ENCODE measurements around the gene PCDHB1. TPM values are rescaled to one million over a fixed set of nuclear protein-coding genes. Genes with fewer than 3 reads are reported as not detected.
A peak's percentile ranks its signal among the peaks of the same experiment; 100 is the strongest.

The PCDHB1 gene, protein sequence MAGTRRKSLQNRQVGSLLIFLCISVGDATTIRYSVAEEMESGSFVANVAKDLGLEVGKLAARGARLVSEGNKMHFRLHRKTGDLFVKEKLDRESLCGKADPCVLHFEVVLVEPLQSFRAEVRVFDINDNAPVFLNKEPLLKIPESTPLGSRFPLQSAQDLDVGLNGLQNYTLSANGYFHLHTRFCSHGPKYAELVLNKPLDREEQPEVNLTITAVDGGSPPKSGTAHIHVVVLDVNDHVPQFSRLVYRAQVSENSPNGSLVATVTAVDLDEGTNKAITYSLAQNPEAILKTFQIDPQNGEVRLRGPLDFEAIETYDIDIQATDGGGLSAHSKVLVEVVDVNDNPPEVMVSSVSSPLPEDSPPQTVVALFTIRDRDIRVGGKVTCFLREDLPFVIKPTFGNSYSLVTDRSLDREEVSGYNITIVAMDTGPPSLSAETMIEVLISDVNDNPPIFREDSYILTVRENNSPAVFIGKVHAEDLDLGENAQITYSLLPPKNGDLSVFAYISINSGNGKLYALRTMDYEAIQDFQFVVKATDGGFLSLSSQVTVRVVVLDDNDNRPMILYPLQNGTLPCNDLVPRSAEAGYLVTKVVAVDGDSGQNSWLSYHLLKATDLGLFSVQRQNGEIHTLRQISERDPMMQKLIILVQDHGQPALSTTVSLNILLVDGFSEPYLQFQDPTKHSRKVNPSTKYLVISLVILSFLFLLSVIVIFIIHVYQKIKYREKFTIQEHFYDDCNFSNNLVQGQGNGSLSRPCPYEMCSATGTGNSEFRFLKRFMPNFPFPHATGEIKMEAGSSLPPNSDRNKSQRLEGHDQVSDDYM
- total RNA-seq (2021) (0.04 and 0.06 TPM in 2 replicates), Bru-seq, nascent RNA (percentile 15 among the genes with signal in this experiment), BruChase-seq, experiment 1, labeled RNA remaining after a 2-hour chase (percentile 22 among the genes with signal in this experiment), BruChase-seq, experiment 2, labeled RNA remaining after a 6-hour chase (percentile 13 among the genes with signal in this experiment)
- long read RNA-seq, partial matches to known transcripts: 0 of 1 reads
- long read RNA-seq, other reads (novel, unspliced or antisense): 1 of 1 reads

DNA sequence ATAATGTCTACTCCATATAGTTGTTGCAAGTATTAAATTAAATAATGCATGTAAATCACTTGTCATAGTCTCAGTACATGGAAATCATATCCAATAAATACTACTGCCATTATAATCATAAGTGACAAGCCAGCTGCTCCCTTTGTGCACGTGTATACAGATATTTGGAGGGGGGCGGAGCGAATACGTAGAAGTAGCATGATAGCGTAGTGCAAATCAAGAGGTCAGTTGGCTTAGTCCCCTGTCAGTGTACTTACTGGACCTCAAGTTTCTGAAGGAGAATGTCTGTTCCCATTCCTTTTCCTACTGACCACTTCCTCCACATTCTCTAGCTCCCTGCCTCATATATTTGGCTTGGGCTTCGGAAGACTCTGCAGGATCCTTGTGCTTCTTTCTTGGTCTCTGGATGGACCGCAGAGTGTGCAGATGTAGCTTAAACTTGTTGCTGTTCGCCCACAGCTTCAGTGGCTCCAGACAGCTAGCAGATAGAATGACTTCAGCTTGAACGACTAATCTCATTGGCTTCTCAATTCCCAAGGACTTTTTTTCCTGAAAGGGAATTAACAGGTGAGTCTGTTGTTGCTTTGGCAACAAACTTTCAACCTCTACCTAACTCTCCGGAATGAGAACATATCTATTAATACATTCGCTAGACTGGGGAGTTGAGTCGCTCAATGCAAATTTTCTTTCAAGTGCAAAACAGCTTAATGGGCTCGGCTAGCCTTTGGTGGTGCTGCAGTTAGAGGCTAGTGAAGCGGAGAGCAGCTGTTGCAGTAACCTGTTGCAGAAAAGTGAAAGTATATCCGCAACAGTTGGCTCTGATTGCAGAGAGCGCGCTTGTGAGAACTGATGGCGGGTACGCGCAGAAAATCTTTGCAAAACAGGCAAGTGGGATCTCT is at the start of gene PCDHB1:
PCDHB1 (plus strand) TSS at position 753 of the 899 bp plus-strand sequence; CDS start at position 850, 97 bp downstream.
- TF ChIP-seq EZH2 (IDR thresholded peaks at IDR 0.05; ENCODE audit: borderline replicate concordance, low read depth, low read length, poor library complexity, severe bottlenecking): no peak
- TF ChIP-seq, protein P1, sequence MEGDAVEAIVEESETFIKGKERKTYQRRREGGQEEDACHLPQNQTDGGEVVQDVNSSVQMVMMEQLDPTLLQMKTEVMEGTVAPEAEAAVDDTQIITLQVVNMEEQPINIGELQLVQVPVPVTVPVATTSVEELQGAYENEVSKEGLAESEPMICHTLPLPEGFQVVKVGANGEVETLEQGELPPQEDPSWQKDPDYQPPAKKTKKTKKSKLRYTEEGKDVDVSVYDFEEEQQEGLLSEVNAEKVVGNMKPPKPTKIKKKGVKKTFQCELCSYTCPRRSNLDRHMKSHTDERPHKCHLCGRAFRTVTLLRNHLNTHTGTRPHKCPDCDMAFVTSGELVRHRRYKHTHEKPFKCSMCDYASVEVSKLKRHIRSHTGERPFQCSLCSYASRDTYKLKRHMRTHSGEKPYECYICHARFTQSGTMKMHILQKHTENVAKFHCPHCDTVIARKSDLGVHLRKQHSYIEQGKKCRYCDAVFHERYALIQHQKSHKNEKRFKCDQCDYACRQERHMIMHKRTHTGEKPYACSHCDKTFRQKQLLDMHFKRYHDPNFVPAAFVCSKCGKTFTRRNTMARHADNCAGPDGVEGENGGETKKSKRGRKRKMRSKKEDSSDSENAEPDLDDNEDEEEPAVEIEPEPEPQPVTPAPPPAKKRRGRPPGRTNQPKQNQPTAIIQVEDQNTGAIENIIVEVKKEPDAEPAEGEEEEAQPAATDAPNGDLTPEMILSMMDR (conservative IDR thresholded peaks at IDR 0.05; ENCODE audit: low read depth, low read length): no peak
- Histone ChIP-seq H3K36me3 (ENCODE audit: insufficient read depth, low read length, poor library complexity, severe bottlenecking) (no peaks in the 10 kb centered on the region), H3K4me3 (ENCODE audit: low read depth, low read length, poor library complexity, severe bottlenecking) (peak within 1 kb of the TSS; percentile 54), H3K9me3 (ENCODE audit: low read depth, low read length, poor library complexity, severe bottlenecking) (no peaks in the 10 kb centered on the region), H3K27me3 (replicated peaks; ENCODE audit: insufficient read depth, low read depth, low read length, poor library complexity) (peaks cover 4% of the 10 kb centered on the region), H3K4me1 (ENCODE audit: insufficient read depth, low read length, poor library complexity, severe bottlenecking) (no peaks in the 10 kb centered on the region), H3K27ac (ENCODE audit: low read depth, low read length, poor library complexity, severe bottlenecking) (no peak within 1 kb of the TSS)
- POLR2A ChIA-PET (ENCODE audit: low non-redundant PET): interaction anchor here (0.6 kb wide), 1 partner anchor 11 kb away, joined by 4 read pairs; no protein-coding TSS in a partner anchor
- DNase-seq (ENCODE audit: low spot score): peak; percentile 20
- no TSS peak for BruUV-seq (replicated peaks)
- intact Hi-C loops (cut with micrococcal nuclease; ENCODE audit: unreplicated experiment): no loop called here
- CTCF ChIA-PET: interaction anchor here (0.6 to 1.5 kb wide), 4 partner anchors 11 to 182 kb away, joined by 3 to 5 read pairs (median 4); partner anchors contain the start of gene PCDHB2

DNA sequence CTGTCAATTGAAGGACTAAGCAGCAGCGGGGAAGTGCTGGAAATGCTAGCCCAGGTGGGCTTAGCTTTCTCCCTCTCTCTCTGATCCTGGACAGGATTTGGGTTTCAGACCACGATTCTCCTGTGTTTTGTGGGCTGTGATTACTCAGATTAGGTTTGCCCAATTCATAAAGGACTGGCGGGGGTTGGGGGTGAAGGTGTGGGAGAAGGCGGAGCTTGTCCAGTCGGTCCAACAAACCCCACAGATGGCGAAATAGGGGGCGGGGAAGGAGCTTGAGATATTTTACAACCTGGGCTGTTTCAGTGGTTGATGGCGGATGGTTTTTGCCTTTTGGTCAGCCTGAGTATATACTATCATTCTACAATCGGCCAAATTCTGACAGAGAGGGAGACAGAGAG is 49.7 kb upstream of the PCDHB1 start:
- CTCF ChIA-PET: interaction anchor here (0.6 kb wide), 1 partner anchor 133 kb away, joined by 3 read pairs; the partner anchor contains the start of gene PCDHA11
- H3K4me3 ChIP-seq (ENCODE audit: low read depth, low read length, poor library complexity, severe bottlenecking): peak overlapping the region; percentile 38
- POLR2A ChIA-PET (ENCODE audit: low non-redundant PET): interaction anchor here (1.3 kb wide), 1 partner anchor 39 kb away, joined by 4 read pairs; no protein-coding TSS in a partner anchor

More for the DNA sequence above, 49.7 kb upstream of the PCDHB1 start:
- BruUV-seq (replicated peaks): TSS peak; percentile 86
- Histone ChIP-seq H3K27ac (ENCODE audit: low read depth, low read length, poor library complexity, severe bottlenecking) (peak overlapping the region; percentile 91), H3K27me3 (replicated peaks; ENCODE audit: insufficient read depth, low read depth, low read length, poor library complexity) (no peaks in the 10 kb centered on the region), H3K9me3 (ENCODE audit: low read depth, low read length, poor library complexity, severe bottlenecking) (no peaks in the 10 kb centered on the region), H3K4me1 (ENCODE audit: insufficient read depth, low read length, poor library complexity, severe bottlenecking) (peaks cover 78% of the 10 kb centered on the region), H3K36me3 (ENCODE audit: insufficient read depth, low read length, poor library complexity, severe bottlenecking) (no peaks in the 10 kb centered on the region)
- TF ChIP-seq, protein P1 (conservative IDR thresholded peaks at IDR 0.05; ENCODE audit: low read depth, low read length): no peak
- no peak for TF ChIP-seq EZH2 (IDR thresholded peaks at IDR 0.05; ENCODE audit: borderline replicate concordance, low read depth, low read length, poor library complexity, severe bottlenecking)
- intact Hi-C loops (cut with micrococcal nuclease; ENCODE audit: unreplicated experiment): loop anchor here (5.0 kb wide), 1 partner anchor 34 kb away; the partner anchor contains the start of gene PCDHAC2
- peak; percentile 74 for DNase-seq (ENCODE audit: low spot score)

Measured in A673 (cell line).